Tibial nerve (tissue), 4 donors: ENCODE measurements around the gene GON4L. TPM values are rescaled to one million over a fixed set of nuclear protein-coding genes. Genes with fewer than 3 reads are reported as not detected.
"Not testable (repeated sequence)": the region's sequence is repeated elsewhere in the genome, so short reads cannot be mapped to it uniquely, and the experiment has no call there.

Experiments used
- DNase-seq, 2 donors: peaks; one replicate each; pipeline ENCODE4 v3.0.0-alpha.2; 2019; ENCODE audit warnings: low spot score in 2 of 2
- H3K27ac ChIP-seq, 4 donors: fragments of 200-600 bp; sonication (generic) in 3 of 4; one replicate each; pipeline ENCODE4 v1.5.1; 2017 to 2019; ENCODE audit warnings: mild to moderate bottlenecking in 1 of 4
- H3K27me3 ChIP-seq, 2 donors: fragments of 200-600 bp; sonication (generic) in 1 of 2; one replicate each; pipeline versions ENCODE4 v1.5.1 to v1.6.0; 2017 to 2019
- H3K36me3 ChIP-seq, 3 donors: fragments of 200-600 bp; sonication (generic); one replicate each; pipeline ENCODE4 v1.5.1; 2018 to 2019
- H3K4me1 ChIP-seq, 4 donors: fragments of 200-600 bp; sonication (generic) in 3 of 4; one replicate each; pipeline ENCODE4 v1.5.1; 2017 to 2019
- H3K4me3 ChIP-seq, 4 donors: fragments of 200-600 bp; sonication (generic) in 3 of 4; one replicate each; pipeline ENCODE4 v1.5.1; 2017 to 2019; ENCODE audit warnings: mild to moderate bottlenecking in 1 of 4, moderate library complexity in 1 of 4
- H3K9me3 ChIP-seq, 4 donors: fragments of 200-600 bp; sonication (generic) in 3 of 4; one replicate each; pipeline ENCODE4 v1.5.1; 2017 to 2019
- CTCF ChIP-seq, 5 experiments: fragments of 200-600 bp in 3 of 5; fragments of 450-650 bp in 2 of 5; sonication (generic) in 3 of 5; IDR thresholded peaks; one replicate each; pipeline ENCODE4 v1.5.1; 2016 to 2019; ENCODE audit warnings: antibody characterized with exemption in 5 of 5, mild to moderate bottlenecking in 3 of 5, moderate library complexity in 2 of 5
- EP300 ChIP-seq, 2 donors: sonication (generic); formaldehyde crosslinking; IDR thresholded peaks; one replicate each; pipeline ENCODE4 v1.6.1; 2017; ENCODE audit warnings: antibody characterized with exemption in 2 of 2, mild to moderate bottlenecking in 1 of 2
- POLR2A ChIP-seq, 2 donors: fragments of 450-650 bp; IDR thresholded peaks; one replicate each; pipeline ENCODE4 v1.6.1; 2017; ENCODE audit warnings: antibody characterized with exemption in 2 of 2, mild to moderate bottlenecking in 2 of 2, moderate library complexity in 2 of 2
- WGBS, 2 donors: methylation state at CpG; one replicate each; pipeline ENCODE4 v1.1.5; 2018; 5-methylcytosine and 5-hydroxymethylcytosine counted together
- total RNA-seq, 4 donors: library from RNA; depleted of rRNA; stranded (reverse); fragments of >200 nt; gene quantifications; one replicate each; pipeline ENCODE4 v1.1.0, GENCODE V29; 2016

The GON4L gene
- total RNA-seq, 4 donors from 2014 or later = 53.3 to 88.2 (median 66.2) TPM

- Histone ChIP-seq H3K27ac (no peak overlapping the region), H3K9me3 (no peaks in the 10 kb centered on the region), H3K4me1 (peaks cover 0 to 18% (median 1%) of the 10 kb centered on the region in 4 donors), H3K36me3 (peaks cover 2 to 70% (median 17%) of the 10 kb centered on the region in 3 donors), H3K27me3 (no peaks in the 10 kb centered on the region), H3K4me3 (no peak overlapping the region)
- DNase-seq = no peak
- WGBS, 2 donors = 79 to 83% methylated on average over 3 of the region's 3 CpGs
- TF ChIP-seq POLR2A (IDR thresholded peaks at IDR 0.05) (no peak), CTCF (IDR thresholded peaks at IDR 0.05) (no peak), EP300 (IDR thresholded peaks at IDR 0.05) (no peak)
Measured at GRCh38 chr1:155850345-155850744, 6.7 kb downstream of the GON4L start.

DNA sequence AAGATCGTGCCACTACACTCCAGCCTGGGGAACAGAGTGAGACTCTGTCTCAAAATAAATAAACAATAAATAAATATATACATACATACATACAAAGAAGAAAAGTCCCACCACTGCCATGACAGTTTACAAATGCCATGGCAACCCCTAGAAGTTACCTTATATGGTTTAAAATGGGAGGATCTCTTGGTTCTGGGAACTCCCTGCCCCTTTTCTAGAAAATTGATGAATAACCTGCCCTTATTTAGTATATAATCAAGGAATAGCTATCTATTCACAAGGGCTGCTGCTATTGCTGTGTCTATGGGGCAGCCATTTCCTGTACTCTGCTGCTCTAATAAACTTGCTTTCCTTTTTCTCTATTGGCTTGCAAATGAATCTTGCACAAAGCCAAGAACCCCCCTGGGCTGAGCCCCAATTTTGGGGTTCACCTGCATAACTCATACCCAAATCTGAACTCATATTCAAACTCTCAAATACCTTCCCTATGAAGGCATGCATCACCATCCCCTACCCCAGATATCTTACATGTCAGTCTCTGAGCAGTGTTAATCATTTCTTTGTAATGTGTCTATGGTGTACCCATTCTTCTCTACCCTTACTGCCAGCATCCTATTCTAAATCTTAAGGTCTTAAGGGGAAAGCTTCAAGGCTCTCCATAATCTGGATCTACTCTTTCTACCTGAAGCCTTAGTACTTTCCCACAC, 9.0 kb downstream of the GON4L start:
- H3K36me3 ChIP-seq = peaks cover 2 to 59% (median 7%) of the 10 kb centered on the region in 3 donors
- H3K4me1 ChIP-seq = peaks cover 0 to 18% (median 1%) of the 10 kb centered on the region in 4 donors
- H3K4me3 ChIP-seq = no peak overlapping the region
- no peaks in the 10 kb centered on the region for H3K27me3 ChIP-seq
- no peak for DNase-seq
- no peak for TF ChIP-seq EP300 (IDR thresholded peaks at IDR 0.05)
- no peak for TF ChIP-seq CTCF (IDR thresholded peaks at IDR 0.05)
- TF ChIP-seq POLR2A (IDR thresholded peaks at IDR 0.05) = no peak
- 78 to 89% methylated on average over 1 of the region's 1 CpG for WGBS, 2 donors
- H3K27ac ChIP-seq = no peak overlapping the region
- no peaks in the 10 kb centered on the region for H3K9me3 ChIP-seq

DNA sequence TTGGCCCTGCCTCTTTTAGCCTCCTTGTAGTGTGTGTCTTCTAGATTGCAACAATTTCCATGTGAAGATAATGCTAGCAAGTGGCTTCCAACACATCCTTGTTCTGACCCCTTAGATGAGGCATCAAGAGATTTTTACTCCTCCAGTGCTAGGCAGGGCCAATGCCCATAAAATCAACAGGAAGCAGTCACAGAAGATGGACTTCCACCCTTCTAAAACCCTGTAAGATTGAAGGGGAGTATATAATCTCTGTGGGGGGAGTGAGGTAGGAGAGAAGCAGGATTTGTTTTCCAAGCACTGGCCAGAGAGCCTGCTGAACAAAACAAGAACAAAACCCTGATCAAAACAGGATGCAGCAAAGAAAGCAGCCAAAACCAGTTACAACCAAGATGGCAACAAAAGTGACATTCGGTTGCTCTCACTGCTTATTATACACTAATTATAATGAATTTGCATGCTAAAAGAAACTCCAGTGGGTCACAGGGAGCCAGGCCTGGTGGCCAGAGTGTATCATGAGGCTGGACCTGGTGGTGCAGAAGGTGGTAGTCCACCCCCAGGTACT, 12.1 kb downstream of the GON4L start:
- WGBS, 2 donors = 74 to 78% methylated on average over 1 of the region's 1 CpG

GRCh38 chr1:155840386-155840785, 16.6 kb downstream of the GON4L start:
- H3K9me3 ChIP-seq = no peaks in the 10 kb centered on the region
- H3K4me1 ChIP-seq = peaks cover 0 to 7% (median 0%) of the 10 kb centered on the region in 4 donors
- TF ChIP-seq POLR2A (IDR thresholded peaks at IDR 0.05) (no peak), CTCF (IDR thresholded peaks at IDR 0.05) (no peak), EP300 (IDR thresholded peaks at IDR 0.05) (no peak)
- 84 to 91% methylated on average over 5 of the region's 5 CpGs for WGBS, 2 donors
- no peaks in the 10 kb centered on the region for H3K27me3 ChIP-seq
- no peak for DNase-seq
- peaks cover 0 to 18% (median 0%) of the 10 kb centered on the region in 3 donors for H3K36me3 ChIP-seq
- H3K4me3 ChIP-seq = no peak overlapping the region
- no peak overlapping the region for H3K27ac ChIP-seq

More for the DNA sequence above, 12.1 kb downstream of the GON4L start:
- H3K27me3 ChIP-seq = no peaks in the 10 kb centered on the region
- no peak overlapping the region for H3K4me3 ChIP-seq
- peaks cover 0 to 8% (median 0%) of the 10 kb centered on the region in 4 donors for H3K4me1 ChIP-seq
- no peak for DNase-seq
- no peaks in the 10 kb centered on the region for H3K9me3 ChIP-seq
- no peak overlapping the region for H3K27ac ChIP-seq
- TF ChIP-seq POLR2A (IDR thresholded peaks at IDR 0.05) = no peak
- TF ChIP-seq EP300 (IDR thresholded peaks at IDR 0.05) = no peak
- TF ChIP-seq CTCF (IDR thresholded peaks at IDR 0.05) = no peak
- H3K36me3 ChIP-seq = peaks cover 0 to 33% (median 2%) of the 10 kb centered on the region in 3 donors

GRCh38 chr1:155835548-155835947, 21.5 kb downstream of the GON4L start:
- H3K4me1 ChIP-seq = peaks cover 0 to 10% (median 0%) of the 10 kb centered on the region in 4 donors
- no peaks in the 10 kb centered on the region for H3K9me3 ChIP-seq
- H3K4me3 ChIP-seq = no peak overlapping the region
- TF ChIP-seq CTCF (IDR thresholded peaks at IDR 0.05) (no peak), EP300 (IDR thresholded peaks at IDR 0.05) (no peak), POLR2A (IDR thresholded peaks at IDR 0.05) (no peak)
- no peaks in the 10 kb centered on the region for H3K27me3 ChIP-seq
- H3K27ac ChIP-seq = no peak overlapping the region
- peaks cover 0 to 7% (median 0%) of the 10 kb centered on the region in 3 donors for H3K36me3 ChIP-seq
- no peak for DNase-seq
- WGBS, 2 donors = 94 to 95% methylated on average over 6 of the region's 6 CpGs

DNA sequence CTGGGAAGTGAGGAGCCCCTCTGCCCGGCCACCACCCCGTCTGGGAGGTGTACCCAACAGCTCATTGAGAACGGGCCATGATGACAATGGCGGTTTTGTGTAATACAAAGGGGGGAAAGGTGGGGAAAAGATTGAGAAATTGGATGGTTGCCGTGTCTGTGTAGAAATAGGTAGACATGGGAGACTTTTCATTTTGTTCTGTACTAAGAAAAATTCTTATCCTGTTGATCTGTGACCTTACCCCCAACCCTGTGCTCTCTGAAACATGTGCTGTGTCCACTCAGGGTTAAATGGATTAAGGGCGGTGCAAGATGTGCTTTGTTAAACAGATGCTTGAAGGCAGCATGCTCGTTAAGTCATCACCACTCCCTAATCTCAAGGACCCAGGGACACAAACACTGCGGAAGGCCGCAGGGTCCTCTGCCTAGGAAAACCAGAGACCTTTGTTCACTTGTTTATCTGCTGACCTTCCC, 22.1 kb downstream of the GON4L start:
- not testable (repeated sequence) for DNase-seq, H3K27me3 ChIP-seq, H3K36me3 ChIP-seq, H3K4me1 ChIP-seq, H3K27ac ChIP-seq, H3K9me3 ChIP-seq, H3K4me3 ChIP-seq
- WGBS, 2 donors = 83 to 87% methylated on average over 9 of the region's 9 CpGs
